ENCODE data around the gene ZNF511. TPM values are rescaled to one million over a fixed set of nuclear protein-coding genes. Genes with fewer than 3 reads are reported as not detected.

Gene ZNF511
- total RNA-seq, 6 experiments from 2014 or later = 45.7 to 62.0 (median 52.7) TPM

DNA sequence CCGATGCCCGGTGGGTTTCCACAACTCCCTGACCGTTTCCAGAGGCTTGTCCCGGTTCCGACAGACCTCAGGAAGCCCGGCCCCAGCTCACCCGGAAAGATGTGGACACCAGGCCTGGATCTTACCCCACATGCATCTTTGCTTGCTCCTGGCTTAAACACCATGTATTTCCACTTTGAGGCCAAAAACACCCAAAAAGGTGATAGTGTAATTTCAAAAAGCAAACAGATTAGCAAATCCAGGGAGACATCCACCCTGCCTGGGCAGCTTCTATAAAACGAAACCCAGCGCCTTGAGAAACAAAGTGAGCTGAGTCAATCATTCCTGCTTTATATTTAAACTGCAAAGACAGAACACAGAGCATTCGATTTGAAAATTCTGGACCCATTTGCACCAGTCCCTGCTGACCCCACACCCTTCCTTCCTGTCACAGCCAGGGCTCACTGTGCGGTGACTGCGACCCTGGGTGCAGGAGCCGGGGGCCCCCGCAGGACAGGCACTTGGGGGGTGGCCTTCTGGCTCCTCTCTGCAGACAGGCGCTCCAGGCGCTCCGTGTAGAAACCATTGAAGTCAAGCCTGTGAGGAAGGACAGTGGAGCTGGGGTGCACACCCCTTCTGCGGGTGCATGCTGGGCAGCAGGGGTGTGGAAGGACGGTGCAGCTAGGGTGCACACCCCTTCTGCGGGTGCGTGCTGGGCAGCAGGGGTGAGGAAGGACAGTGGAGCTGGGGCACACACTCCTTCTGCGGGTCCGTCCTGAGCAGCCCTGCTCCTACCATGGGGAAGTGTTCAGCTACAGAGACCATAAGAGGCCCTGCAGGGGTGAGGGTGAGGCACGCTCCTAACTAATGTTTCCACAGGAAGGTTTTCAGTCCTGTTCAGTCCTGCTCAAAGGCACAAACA lies 29.1 kb upstream of the ZNF511 start:
- H3K36me3 Mint-ChIP-seq (ENCODE audit: low read depth) = peaks cover 10% of the 10 kb centered on the region
- no peak overlapping the region for H3K4me3 Mint-ChIP-seq
- TF ChIP-seq, protein P1, sequence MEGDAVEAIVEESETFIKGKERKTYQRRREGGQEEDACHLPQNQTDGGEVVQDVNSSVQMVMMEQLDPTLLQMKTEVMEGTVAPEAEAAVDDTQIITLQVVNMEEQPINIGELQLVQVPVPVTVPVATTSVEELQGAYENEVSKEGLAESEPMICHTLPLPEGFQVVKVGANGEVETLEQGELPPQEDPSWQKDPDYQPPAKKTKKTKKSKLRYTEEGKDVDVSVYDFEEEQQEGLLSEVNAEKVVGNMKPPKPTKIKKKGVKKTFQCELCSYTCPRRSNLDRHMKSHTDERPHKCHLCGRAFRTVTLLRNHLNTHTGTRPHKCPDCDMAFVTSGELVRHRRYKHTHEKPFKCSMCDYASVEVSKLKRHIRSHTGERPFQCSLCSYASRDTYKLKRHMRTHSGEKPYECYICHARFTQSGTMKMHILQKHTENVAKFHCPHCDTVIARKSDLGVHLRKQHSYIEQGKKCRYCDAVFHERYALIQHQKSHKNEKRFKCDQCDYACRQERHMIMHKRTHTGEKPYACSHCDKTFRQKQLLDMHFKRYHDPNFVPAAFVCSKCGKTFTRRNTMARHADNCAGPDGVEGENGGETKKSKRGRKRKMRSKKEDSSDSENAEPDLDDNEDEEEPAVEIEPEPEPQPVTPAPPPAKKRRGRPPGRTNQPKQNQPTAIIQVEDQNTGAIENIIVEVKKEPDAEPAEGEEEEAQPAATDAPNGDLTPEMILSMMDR (IDR thresholded peaks at IDR 0.05) = no peak
- H3K27me3 Mint-ChIP-seq (ENCODE audit: insufficient read depth) = no peaks in the 10 kb centered on the region
- no peak for DNase-seq
- H3K9me3 Mint-ChIP-seq = no peaks in the 10 kb centered on the region
- H3K4me1 Mint-ChIP-seq (ENCODE audit: low read depth) = peaks cover 12% of the 10 kb centered on the region
- peak overlapping the region; percentile 21; the same call in 1 of the 2 replicates for H3K27ac Mint-ChIP-seq

DNA sequence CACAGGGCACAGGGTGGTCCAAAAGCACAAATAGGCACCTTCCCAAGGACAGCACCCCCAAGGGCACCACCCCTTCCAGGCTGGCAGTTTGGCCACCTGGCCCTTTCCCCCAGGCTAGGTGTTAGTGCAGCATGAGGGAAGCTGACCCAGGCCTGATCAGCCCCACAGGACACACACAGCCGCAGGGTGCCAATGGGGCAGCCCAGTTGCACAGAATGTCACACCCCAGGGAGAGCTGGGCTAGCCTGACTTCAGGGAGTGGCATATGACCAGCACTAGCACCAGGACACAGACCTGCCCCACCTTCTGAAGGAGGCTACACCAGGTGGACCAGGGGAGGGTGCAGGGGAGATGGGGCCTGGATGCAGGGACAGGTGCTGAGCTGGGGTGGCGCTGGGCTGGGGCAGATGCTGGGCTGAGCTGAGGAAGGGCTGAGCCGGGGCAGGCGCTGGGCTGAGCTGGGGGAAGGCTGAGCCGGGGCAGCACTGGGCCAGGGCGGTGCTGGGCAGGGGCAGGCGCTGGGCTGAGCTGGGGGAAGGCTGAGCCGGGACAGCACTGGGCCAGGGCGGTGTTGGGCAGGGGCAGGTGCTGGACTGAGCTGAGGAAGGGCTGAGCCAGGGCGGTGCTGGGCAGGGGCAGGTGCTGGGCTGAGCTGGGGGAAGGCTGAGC lies 28.2 kb upstream of the ZNF511 start:
- H3K27ac Mint-ChIP-seq = no peak overlapping the region
- peaks cover under 1% of the 10 kb centered on the region; the same call in 1 of the 2 replicates for H3K27me3 Mint-ChIP-seq (ENCODE audit: insufficient read depth)
- H3K4me3 Mint-ChIP-seq = no peak overlapping the region
- TF ChIP-seq, protein P1 (IDR thresholded peaks at IDR 0.05) = no peak
- H3K9me3 Mint-ChIP-seq = no peaks in the 10 kb centered on the region
- peaks cover 16% of the 10 kb centered on the region for H3K36me3 Mint-ChIP-seq (ENCODE audit: low read depth)
- DNase-seq = no peak
- peaks cover 12% of the 10 kb centered on the region for H3K4me1 Mint-ChIP-seq (ENCODE audit: low read depth)

DNA sequence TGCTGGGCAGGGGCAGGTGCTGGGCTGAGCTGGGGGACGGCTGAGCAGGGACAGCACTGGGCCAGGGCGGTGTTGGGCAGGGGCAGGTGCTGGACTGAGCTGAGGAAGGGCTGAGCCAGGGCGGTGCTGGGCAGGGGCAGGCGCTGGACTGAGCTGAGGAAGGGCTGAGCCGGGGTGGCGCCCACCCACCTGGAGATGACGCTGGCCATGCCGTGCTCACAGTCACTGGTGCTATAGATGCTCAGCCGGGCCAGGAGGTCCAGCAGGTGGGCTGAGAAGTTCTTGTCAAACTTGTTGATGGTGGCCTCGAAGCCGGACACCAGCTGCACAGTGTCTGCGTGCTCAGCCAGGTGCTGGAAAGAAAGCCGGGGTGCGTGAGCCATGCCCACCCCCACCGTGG lies 27.6 kb upstream of the ZNF511 start:
- Mint-ChIP-seq H3K36me3 (ENCODE audit: low read depth) (peaks cover 22% of the 10 kb centered on the region), H3K27ac (no peak overlapping the region), H3K4me3 (no peak overlapping the region), H3K4me1 (ENCODE audit: low read depth) (peaks cover 12% of the 10 kb centered on the region), H3K9me3 (no peaks in the 10 kb centered on the region), H3K27me3 (ENCODE audit: insufficient read depth) (peaks cover 2% of the 10 kb centered on the region; the same call in 1 of the 2 replicates)
- no peak for DNase-seq
- TF ChIP-seq, protein P1 (IDR thresholded peaks at IDR 0.05) = no peak

DNA sequence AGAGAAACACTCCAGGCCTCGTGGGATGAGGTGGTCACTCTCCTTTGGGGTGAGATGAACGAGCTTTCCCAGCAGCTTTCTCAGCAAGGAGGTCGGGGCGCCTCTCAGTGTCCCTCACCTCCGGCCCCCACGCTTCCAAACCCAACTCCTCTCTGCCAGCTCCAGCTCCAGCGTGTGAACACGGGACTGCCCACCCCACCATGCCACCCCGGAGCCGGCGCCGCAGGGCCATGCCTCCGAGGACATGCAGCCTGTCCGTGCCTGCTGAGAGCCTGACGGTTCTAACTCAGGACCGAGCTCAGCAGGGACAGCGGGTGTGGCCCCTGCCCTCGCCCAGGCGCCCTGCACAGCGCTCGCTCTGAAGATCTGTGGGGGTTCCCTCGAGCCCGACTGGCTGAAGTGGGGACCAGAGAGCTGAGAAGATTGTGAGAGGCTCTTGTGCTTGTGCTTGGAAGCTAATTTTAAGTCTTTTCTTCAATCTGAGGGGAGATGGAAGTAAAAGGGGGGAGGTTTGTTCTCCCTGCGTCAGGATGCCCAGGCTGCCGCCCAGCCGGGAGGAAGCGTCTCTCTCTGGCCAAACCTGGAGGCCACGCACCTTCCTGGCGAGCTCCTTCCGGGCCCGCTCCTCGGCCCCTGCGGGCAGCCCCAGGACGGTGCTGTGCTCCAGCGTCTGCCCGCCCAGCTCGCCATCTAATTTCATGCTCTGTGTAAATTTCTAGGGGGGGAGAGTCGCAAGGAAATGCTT lies 26.9 kb upstream of the ZNF511 start:
- no peak for DNase-seq
- peaks cover 29% of the 10 kb centered on the region for H3K36me3 Mint-ChIP-seq (ENCODE audit: low read depth)
- H3K4me3 Mint-ChIP-seq = no peak overlapping the region
- H3K9me3 Mint-ChIP-seq = no peaks in the 10 kb centered on the region
- TF ChIP-seq, protein P1 (IDR thresholded peaks at IDR 0.05) = no peak
- H3K27me3 Mint-ChIP-seq (ENCODE audit: insufficient read depth) = peaks cover 2% of the 10 kb centered on the region; the same call in 1 of the 2 replicates
- H3K27ac Mint-ChIP-seq = no peak overlapping the region
- peaks cover 12% of the 10 kb centered on the region for H3K4me1 Mint-ChIP-seq (ENCODE audit: low read depth)

DNA sequence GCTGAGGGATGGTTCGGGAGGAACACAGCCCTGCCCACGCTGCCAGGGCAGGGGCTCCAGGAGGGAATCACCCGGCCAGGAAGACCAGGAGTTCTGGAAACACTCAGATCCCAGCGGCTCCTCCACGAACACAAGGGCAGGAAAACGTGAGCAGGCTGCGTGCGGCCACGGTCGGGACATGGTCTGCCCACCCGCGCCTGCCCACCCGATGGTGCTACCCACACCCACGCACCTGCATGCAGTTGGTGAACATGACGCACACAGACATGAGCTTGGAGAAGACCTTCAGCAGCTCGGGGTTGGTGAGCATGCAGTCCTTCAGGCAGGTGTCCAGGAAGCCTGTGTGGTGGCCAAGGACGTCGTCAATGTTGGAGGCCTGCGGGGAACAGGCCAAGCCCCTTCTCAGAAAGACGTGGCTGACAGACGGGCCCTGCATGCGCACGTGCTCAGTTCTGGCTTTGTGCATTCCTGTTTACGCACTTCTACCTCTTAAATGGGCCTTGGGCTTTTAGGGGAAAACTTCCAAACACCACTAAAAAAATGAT lies 25.8 kb upstream of the ZNF511 start:
- Mint-ChIP-seq H3K4me3 (no peak overlapping the region), H3K27ac (no peak overlapping the region), H3K4me1 (ENCODE audit: low read depth) (peaks cover 10% of the 10 kb centered on the region), H3K27me3 (ENCODE audit: insufficient read depth) (peaks cover 2% of the 10 kb centered on the region; the same call in 1 of the 2 replicates), H3K9me3 (no peaks in the 10 kb centered on the region), H3K36me3 (ENCODE audit: low read depth) (peaks cover 31% of the 10 kb centered on the region)
- TF ChIP-seq, protein P1 (IDR thresholded peaks at IDR 0.05) = no peak
- DNase-seq = no peak

All from HFFc6 (cell line).